ENCODE measurements around the gene MCM8. TPM values are rescaled to one million over a fixed set of nuclear protein-coding genes. Genes with fewer than 3 reads are reported as not detected.
"Not testable (repeated sequence)": the region's sequence is repeated elsewhere in the genome, so short reads cannot be mapped to it uniquely, and the experiment has no call there.

Gene MCM8
- total RNA-seq, 1 experiment from 2014 or later, result 28.0 TPM

DNA sequence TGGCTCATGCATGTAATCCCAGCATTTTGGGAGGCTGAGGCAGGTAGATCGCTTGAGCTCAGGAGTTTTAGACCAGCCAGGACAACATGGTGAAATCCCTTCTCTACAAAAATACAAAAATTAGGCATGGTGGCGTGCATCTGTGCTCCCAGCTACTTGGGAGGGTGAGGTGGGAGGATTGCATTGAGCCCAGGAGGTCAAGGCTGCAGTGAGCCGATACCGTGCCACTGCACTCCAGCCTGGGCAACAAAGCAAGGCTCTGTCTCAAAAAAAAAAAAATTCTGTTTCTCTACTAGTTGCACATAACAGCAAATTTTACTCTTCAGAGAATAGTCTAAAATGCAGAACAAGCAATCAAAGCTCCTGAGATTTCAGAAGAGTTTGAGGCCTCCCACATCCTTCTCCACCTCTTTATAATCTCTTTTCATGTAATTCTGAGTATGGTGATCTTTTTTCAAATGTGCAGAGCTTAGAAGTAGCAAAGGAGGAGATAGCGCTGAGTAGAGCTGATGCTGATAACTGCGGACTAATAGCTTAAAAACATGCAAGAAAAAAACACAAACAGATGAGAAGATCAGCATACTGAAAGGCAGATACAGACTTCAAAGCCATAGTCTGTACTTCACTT lies 80.1 kb downstream of the MCM8 start:
- DNase-seq (ENCODE audit: low spot score), result no peak
- peaks cover 26% of the 10 kb centered on the region for H3K36me3 Mint-ChIP-seq
- TF ChIP-seq TEAD4 (CRISPR knock-in tag; IDR thresholded peaks at IDR 0.05) (no peak), GTF2I (CRISPR knock-in tag; conservative IDR thresholded peaks at IDR 0.05) (no peak), ZNF671 (CRISPR knock-in tag; IDR thresholded peaks at IDR 0.05) (no peak), CBFB (CRISPR knock-in tag; IDR thresholded peaks at IDR 0.05; ENCODE audit: low read depth) (no peak), SMAD4 (CRISPR knock-in tag; IDR thresholded peaks at IDR 0.05) (no peak), AFF4 (CRISPR knock-in tag; IDR thresholded peaks at IDR 0.05; ENCODE audit: borderline replicate concordance) (no peak), MYBL2 (CRISPR knock-in tag; IDR thresholded peaks at IDR 0.05) (no peak), STAT6 (CRISPR knock-in tag; conservative IDR thresholded peaks at IDR 0.05; ENCODE audit: low read depth) (no peak), NR3C1 (CRISPR knock-in tag; conservative IDR thresholded peaks at IDR 0.05; ENCODE audit: low read depth) (no peak), NFATC4 (CRISPR knock-in tag; IDR thresholded peaks at IDR 0.05) (no peak)
- TF ChIP-seq, protein P1, sequence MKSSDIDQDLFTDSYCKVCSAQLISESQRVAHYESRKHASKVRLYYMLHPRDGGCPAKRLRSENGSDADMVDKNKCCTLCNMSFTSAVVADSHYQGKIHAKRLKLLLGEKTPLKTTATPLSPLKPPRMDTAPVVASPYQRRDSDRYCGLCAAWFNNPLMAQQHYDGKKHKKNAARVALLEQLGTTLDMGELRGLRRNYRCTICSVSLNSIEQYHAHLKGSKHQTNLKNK (CRISPR knock-in tag; IDR thresholded peaks at IDR 0.05), result no peak
- TF ChIP-seq, protein P2, sequence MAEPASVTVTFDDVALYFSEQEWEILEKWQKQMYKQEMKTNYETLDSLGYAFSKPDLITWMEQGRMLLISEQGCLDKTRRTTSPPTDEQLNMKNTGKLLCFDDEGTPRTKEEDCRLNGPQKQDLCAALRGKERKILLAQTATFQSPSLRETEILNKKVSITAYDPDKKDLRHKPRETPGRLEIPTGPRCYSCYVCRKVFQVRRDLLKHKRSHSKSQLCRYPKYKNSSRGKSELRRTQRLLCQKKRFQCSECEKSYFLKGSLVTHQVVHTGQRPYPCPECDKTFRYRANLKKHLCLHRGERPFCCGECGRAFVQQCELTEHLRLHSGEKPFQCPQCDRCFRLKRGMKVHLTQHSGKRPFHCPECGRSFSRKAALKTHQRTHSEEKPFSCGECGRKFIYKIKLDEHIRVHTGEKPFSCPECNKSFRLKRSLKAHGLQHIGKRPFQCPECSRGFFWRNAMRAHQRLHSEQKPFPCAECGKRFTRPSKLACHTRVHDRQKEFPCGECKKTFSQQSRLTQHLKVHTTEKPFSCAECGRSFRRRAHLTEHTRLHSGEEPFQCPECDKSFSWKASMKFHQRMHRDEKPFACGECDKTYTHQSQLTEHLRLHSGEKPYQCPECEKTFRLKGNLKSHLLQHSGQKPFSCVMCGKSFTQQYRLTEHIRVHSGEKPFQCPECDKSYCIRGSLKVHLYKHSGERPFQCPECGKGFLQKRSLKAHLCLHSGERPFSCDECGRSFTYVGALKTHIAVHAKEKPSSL (CRISPR knock-in tag; conservative IDR thresholded peaks at IDR 0.05), result no peak
- H3K27me3 Mint-ChIP-seq (ENCODE audit: low read depth), result no peaks in the 10 kb centered on the region
- no peak overlapping the region for H3K27ac Mint-ChIP-seq
- peaks cover 4% of the 10 kb centered on the region for H3K9me3 Mint-ChIP-seq
- ATAC-seq, result no peak
- CTCF ChIA-PET, result no interaction called here
- H3K4me3 Mint-ChIP-seq, result no peak overlapping the region
- no peaks in the 10 kb centered on the region for H3K4me1 Mint-ChIP-seq
- POLR2A ChIA-PET, result interaction anchor here (0.7 kb wide), 1 partner anchor 205 kb away, joined by 3 read pairs; no protein-coding TSS in a partner anchor

- H3K4me1 Mint-ChIP-seq; CTCF ChIA-PET; H3K4me3 Mint-ChIP-seq; H3K27ac Mint-ChIP-seq; H3K9me3 Mint-ChIP-seq; H3K27me3 Mint-ChIP-seq (ENCODE audit: low read depth); POLR2A ChIA-PET; ATAC-seq; DNase-seq (ENCODE audit: low spot score): not testable (repeated sequence)
- H3K36me3 Mint-ChIP-seq, result peaks cover 25% of the 10 kb centered on the region
- peak; percentile 97 for TF ChIP-seq HMGA2 (CRISPR knock-in tag; IDR thresholded peaks at IDR 0.05)
These were observed 82.5 kb downstream of the MCM8 start for GRCh38 chr20:6032907-6033306.
